Left renal cortex interstitium (tissue), 4 donors: ENCODE results near the gene DIP2C. TPM values are rescaled to one million over a fixed set of nuclear protein-coding genes. Genes with fewer than 3 reads are reported as not detected.

Source experiments
- DNase-seq, 4 donors: peaks; one replicate each; pipeline ENCODE4 v3.0.0-alpha.2; 2013; ENCODE audit warnings: low read depth in 4 of 4, low spot score in 2 of 4, missing footprints in 1 of 4
- polyA plus RNA-seq, 4 donors: library from polyadenylated mRNA; unstranded; fragments of 120-200 nt; gene quantifications; one replicate each; pipeline ENCODE4 v1.2.1, GENCODE V29; 2013; ENCODE audit not compliant: insufficient read length in 4 of 4

Gene DIP2C
- polyA plus RNA-seq, 4 donors: 19.4 to 23.6 (median 20.2) TPM

DNA sequence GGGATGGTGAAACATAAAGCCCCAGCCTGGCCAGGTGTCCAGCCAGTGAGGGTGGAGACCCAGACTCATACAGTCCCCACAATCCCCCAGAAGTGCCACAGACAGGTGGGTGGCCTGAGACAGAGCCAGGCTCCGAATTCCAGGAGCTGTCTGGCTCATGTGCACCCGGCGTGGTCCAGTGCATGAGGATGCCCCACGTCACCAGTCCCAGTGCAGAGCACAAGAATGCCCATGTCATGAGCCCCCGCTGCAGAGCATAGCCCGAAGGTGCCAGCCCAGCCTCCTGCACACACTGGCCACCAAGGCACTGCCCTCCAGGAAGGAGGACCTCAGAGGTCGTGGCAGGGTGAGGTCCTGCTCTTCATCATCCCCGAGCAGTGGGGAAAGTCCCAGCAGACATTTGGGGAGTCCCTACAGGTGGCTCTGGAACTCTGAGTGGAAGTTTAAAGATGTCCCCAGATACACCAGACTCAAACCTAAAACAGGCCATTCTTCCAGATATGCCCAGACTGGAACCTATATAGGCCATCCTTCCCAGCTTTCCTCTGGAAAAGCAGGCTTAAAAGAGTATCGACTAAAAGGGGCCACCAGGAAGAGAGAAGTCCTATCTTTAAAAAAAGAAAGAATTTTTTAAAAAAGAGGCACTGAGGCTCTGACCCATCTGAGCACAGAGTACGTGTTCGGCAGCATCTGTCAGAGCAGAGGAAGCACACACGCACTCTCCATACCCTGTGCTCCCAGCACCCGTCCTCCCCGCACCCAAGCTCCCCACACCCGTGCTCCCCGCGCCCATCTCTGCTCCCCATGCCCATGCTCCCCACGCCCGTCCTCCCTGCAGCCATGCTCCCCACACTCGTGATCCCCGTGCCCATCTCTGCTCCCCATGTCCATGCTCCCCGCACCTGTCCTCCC, 11.5 kb downstream of the DIP2C start:
- no peak for DNase-seq

- no peak for DNase-seq
These were observed 12.4 kb downstream of the DIP2C start for GRCh38 chr10:677038-677437.

GRCh38 chr10:676178-676577, 13.3 kb downstream of the DIP2C start:
- DNase-seq: no peak

DNA sequence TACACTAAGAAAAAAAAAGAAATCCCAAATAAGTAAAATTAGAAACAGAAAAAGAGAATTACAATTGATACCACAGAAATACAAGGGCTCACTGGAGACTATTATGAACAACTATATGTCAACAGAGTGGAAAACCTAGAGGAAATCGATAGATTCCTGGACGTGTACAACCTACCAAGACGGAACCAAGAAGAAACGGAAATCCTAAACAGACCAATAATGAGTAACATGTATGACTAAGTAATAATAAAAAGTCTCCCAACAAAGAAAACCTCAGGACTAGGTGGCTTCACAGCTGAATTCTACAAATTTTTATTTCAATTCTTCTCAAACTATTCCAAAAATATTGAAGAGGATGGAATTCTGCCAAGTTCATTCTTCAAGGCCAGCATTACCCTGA, 13.9 kb downstream of the DIP2C start:
- no peak for DNase-seq

DNA sequence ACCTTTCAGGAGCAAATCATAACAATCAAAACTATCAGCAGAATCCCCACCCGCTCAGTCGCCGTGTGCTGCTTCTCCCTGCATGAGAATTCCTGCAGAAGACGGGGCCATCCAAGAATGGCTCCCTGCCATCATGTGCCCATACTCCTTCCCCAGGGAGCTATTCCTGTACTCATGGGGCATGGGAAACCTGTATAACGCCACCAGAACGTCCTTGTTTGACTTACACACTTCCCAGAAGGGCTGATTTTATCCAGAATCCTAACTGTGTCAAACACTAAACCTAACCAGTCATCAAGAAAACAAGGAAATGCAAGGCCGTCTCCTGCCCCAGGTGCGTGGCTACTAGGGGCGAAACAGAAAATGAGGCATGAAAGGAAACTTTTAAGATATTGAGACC, 16.0 kb downstream of the DIP2C start:
- no peak for DNase-seq

GRCh38 chr10:672992-673391, 16.5 kb downstream of the DIP2C start:
- DNase-seq: no peak

GRCh38 chr10:672203-672602, 17.3 kb downstream of the DIP2C start:
- DNase-seq: no peak

GRCh38 chr10:670990-671389, 18.5 kb downstream of the DIP2C start:
- DNase-seq: no peak

DNA sequence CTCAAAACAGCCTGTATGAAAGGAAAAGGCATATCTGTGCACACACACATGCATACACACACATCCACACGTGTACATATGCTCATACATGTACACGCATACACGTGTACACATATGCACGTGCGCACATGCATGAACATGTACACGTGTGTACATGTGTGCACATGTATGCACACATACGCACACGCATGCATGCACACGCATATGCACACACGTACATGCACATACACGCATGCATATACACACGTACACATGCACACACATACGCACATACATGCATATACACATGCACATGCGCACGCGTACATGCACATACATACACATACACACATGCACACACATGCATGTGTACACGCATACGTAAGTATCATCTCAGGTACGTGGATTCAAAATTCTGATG, 19.4 kb downstream of the DIP2C start:
- no peak for DNase-seq

DNA sequence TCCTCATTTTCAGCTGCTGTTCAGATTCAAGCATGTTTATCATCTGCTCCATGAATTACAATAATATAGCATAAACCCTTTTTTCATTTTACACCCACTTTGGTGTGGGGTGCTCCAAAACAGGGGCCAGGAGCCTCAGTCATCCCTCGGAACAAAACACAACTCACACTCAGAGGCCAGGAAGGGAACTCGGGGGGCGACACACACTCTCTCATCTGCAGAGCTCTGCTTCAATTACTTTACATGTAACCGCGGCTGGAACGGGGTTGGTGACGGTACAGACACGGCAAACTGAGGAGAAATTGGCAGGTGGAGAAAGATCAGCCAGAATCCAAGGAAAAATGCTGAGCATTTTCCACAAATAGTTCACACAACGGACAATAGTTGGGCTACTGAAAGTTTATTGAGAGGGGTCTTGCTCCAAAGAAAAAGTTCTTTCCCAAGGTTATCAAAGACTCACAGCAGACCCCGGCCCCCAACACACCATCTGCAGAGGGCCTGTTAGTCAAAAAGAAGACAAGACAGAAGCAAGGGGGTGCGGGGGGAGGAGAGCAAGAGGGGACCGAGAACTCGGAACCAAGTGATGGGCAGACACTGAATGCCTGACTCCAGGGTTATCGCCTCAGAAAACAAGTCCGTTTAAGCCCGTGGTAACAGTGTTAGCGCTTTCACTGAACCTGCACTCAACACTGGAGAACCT, 20.5 kb downstream of the DIP2C start:
- no peak for DNase-seq

DNA sequence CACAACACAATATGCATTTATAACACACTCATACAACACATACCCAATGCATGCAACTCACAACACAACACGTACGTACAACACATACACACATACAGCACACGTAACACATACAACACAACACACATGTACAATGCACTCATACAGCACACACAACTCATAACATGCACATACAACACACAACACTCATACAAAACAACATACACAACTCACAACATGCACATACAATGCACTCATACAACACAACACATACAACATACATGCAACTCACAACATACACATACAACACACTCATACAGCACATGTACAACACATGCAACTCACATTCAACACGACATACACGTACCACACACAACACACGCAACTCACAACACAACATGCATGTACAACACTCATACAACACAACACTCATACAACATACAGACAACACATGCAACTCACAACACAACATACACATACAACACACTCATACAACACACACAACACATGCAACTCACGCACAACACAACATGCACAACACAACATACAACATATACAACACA, 21.8 kb downstream of the DIP2C start:
- no peak for DNase-seq

- no peak for DNase-seq
These were observed 22.4 kb downstream of the DIP2C start for GRCh38 chr10:667096-667495.

- no peak for DNase-seq
These were observed 23.0 kb downstream of the DIP2C start for GRCh38 chr10:666237-667012.

GRCh38 chr10:665579-666091, 23.8 kb downstream of the DIP2C start:
- no peak for DNase-seq

- no peak for DNase-seq
These were observed 24.6 kb downstream of the DIP2C start for GRCh38 chr10:664893-665292.

- no peak for DNase-seq
These were observed 25.2 kb downstream of the DIP2C start for GRCh38 chr10:664301-664700.

- DNase-seq: no peak
These were observed 25.6 kb downstream of the DIP2C start for GRCh38 chr10:663831-664251.

DNA sequence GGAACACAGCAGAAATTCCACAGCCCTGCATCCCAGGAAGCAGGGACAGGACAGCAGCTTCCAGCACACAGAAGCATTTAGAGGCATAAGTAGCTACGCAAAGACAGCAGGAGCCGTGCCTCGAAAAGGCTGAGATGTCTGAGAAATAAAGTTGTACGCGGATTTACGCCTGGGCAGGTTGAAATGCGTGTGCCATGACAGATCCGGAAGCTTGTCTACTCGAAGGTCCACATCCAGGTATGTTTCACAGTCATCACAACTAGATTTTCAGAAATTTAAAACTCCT, 26.1 kb downstream of the DIP2C start:
- DNase-seq: no peak

DNA sequence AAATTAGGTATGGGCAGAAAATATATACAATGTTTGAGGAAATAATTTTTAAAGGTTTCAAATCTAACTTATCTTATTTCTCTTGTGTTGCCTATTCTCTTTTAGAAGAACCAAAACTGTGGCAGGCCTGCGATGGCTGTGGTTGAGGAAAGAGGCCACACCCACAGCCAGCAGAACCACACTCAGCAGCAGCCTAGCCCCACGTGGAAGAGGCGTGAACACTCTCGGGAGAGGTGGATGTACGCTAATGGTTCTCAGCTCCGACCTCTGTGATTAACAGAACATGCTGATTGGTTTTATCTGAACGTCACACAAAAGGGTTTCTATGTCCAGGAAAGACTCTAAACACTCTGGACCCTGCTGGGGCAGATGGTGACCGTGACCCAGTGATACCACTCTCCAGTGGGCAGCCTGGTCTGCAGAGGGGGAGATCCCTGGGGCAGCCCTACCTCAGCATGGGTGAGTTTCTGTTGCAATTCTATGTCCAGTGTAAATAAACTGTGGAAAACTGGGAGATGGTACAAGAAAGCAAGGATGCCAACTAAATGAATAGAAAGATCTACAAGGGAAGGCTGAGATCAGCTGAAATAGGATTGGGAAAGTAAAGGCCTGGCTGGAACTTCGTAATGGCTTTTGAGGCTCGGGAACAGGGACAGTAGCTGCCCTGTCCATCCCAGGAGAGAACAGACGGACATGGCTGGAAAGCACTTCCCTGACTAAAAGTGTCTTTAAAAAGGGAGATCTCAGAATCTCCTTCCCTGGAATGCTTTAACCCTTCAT, 26.6 kb downstream of the DIP2C start:
- DNase-seq: no peak

DNA sequence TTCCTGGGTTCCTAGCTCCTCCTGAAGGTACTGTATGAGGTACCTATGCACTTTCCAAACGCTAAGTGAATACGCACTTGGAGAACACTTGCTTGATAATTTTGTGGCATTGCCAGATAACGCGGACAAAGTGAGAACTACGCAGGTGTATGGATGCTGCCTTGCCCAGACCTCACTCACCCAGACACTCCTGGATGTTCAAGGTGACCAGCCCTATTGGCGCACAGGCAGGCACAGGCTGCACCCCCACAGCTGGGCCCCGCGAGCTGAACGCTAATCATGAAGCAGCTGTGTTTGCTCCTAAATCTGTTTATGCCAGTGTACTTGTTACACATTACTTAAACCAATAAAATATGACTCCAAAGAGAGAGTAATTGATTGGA, 27.3 kb downstream of the DIP2C start:
- DNase-seq: no peak
